Keratinocyte (primary cell): ENCODE results near the gene SMIM36. TPM values are rescaled to one million over a fixed set of nuclear protein-coding genes. Genes with fewer than 3 reads are reported as not detected.

Source experiments
- DNase-seq: peaks from one replicate; pipeline ENCODE4 v3.0.0-alpha.2; 2011; ENCODE audit warnings: low read depth, missing footprints, low spot score
- FAIRE-seq: peaks from 2 replicates; lab custom pipeline; 2011; peaks lifted over from hg19 to GRCh38; lab: Jason Lieb, UNC
- H2AFZ ChIP-seq: 2 replicates; pipeline ENCODE4 v1.6.0; 2012; ENCODE audit warnings: low read length, control low read depth, inconsistent platforms; ENCODE audit not compliant: control insufficient read depth
- H3K27ac ChIP-seq: 2 replicates; pipeline ENCODE4 v1.5.1; 2011; ENCODE audit warnings: low read length; ENCODE audit not compliant: control insufficient read depth, insufficient read depth
- H3K27me3 ChIP-seq: 3 replicates; pipeline ENCODE4 v1.6.0; 2011; ENCODE audit warnings: low read length; ENCODE audit not compliant: control insufficient read depth, insufficient read depth; ENCODE audit errors: extremely low read depth
- H3K36me3 ChIP-seq, 2 experiments: 2 replicates in 1 of 2; 3 replicates in 1 of 2; pipeline ENCODE4 v1.5.1; 2011; ENCODE audit warnings: low read length in 2 of 2, mild to moderate bottlenecking in 1 of 2; ENCODE audit not compliant: control insufficient read depth in 2 of 2, insufficient read depth in 2 of 2; ENCODE audit errors: extremely low read depth in 1 of 2
- H3K4me1 ChIP-seq: 3 replicates; pipeline ENCODE4 v1.5.1; 2011; ENCODE audit warnings: low read length; ENCODE audit not compliant: control insufficient read depth, insufficient read depth; ENCODE audit errors: extremely low read depth
- H3K4me2 ChIP-seq: 3 replicates; pipeline ENCODE4 v1.6.0; 2011; ENCODE audit warnings: low read depth, low read length; ENCODE audit not compliant: control insufficient read depth, insufficient read depth; ENCODE audit errors: extremely low read depth
- H3K4me3 ChIP-seq, 3 experiments: fragments of 200-600 bp in 1 of 3; sonication (generic) in 1 of 3; 2 replicates in 2 of 3; 3 replicates in 1 of 3; pipeline ENCODE4 v1.5.1; 2011 to 2016; ENCODE audit warnings: low read length in 3 of 3, mild to moderate bottlenecking in 3 of 3, control low read depth in 2 of 3, inconsistent platforms in 1 of 3, low read depth in 1 of 3, mixed read lengths in 1 of 3, mixed run types in 1 of 3, moderate library complexity in 1 of 3; ENCODE audit not compliant: control insufficient read depth in 2 of 3, insufficient read depth in 2 of 3; ENCODE audit errors: extremely low read depth in 1 of 3
- H3K79me2 ChIP-seq: 2 replicates; pipeline ENCODE4 v1.6.0; 2012; ENCODE audit warnings: low read length; ENCODE audit not compliant: control insufficient read depth, insufficient read depth
- H3K9ac ChIP-seq: 3 replicates; pipeline ENCODE4 v1.6.0; 2011; ENCODE audit warnings: low read length; ENCODE audit not compliant: control insufficient read depth, insufficient read depth; ENCODE audit errors: extremely low read depth
- H3K9me1 ChIP-seq: 3 replicates; pipeline ENCODE4 v1.6.0; 2011; ENCODE audit warnings: low read length; ENCODE audit not compliant: control insufficient read depth, insufficient read depth; ENCODE audit errors: extremely low read depth
- H3K9me3 ChIP-seq: 2 replicates; pipeline ENCODE4 v1.5.1; 2012; ENCODE audit warnings: low read depth, low read length; ENCODE audit not compliant: control insufficient read depth
- H4K20me1 ChIP-seq: 3 replicates; pipeline ENCODE4 v1.6.0; 2011; ENCODE audit warnings: low read length; ENCODE audit not compliant: control insufficient read depth, insufficient read depth; ENCODE audit errors: extremely low read depth
- EZH2 ChIP-seq: IDR thresholded peaks from one replicate; pipeline ENCODE4 v1.6.1; 2012; ENCODE audit warnings: inconsistent platforms, mild to moderate bottlenecking, low read length, moderate library complexity
- dilution Hi-C: fragments of 300-500 bp; cut with MboI; formaldehyde crosslinking; loops from one replicate; pipeline ENCODE4 v1.7.0; 2020; ENCODE audit warnings: low sequenced_read_pairs; ENCODE audit not compliant: extremely low pct_ligation_motif_present
- polyA plus RNA-seq, 5 experiments: library from polyadenylated mRNA; depleted of rRNA in 3 of 5; stranded (reverse) in 3 of 5; stranded (forward) in 1 of 5; unstranded in 1 of 5; fragments of >200 nt; gene quantifications; 1 replicate in 1 of 5; 2 replicates in 3 of 5; 3 replicates in 1 of 5; pipeline versions ENCODE4 v1.2.1 to v1.2.3, GENCODE V29; 2011 to 2012; ENCODE audit warnings: missing spikeins in 2 of 5, low read depth in 1 of 5, low replicate concordance in 1 of 5
- TF ChIP-seq, protein P1 (sequence below), 3 experiments: IDR thresholded peaks in 1 of 3; conservative IDR thresholded peaks in 1 of 3; optimal IDR thresholded peaks in 1 of 3; 2 replicates in 2 of 3; 3 replicates in 1 of 3; pipeline versions ENCODE3 to v1.5.1; 2011; ENCODE audit warnings: low read length in 3 of 3, mild to moderate bottlenecking in 3 of 3, moderate library complexity in 2 of 3, control low read depth in 1 of 3, inconsistent platforms in 1 of 3; ENCODE audit not compliant: insufficient read depth in 2 of 3; ENCODE audit errors: extremely low read depth in 1 of 3

Gene SMIM36
- polyA plus RNA-seq, 1 donor (not counting 4 experiments of a cell fraction or from before 2014, with no cell fraction given) = not detected

GRCh38 chr17:55521186-55521585 is 9.9 kb upstream of the SMIM36 start:
- Histone ChIP-seq H3K9me1 (no peaks in the 10 kb centered on the region), H3K9me3 (no peaks in the 10 kb centered on the region), H3K4me3 (no peak overlapping the region), H3K27me3 (no peaks in the 10 kb centered on the region), H3K27ac (no peak overlapping the region), H3K9ac (no peak overlapping the region), H3K4me1 (no peaks in the 10 kb centered on the region), H3K4me2 (no peak overlapping the region), H2AFZ (no peak overlapping the region), H3K36me3 (no peaks in the 10 kb centered on the region), H3K79me2 (no peaks in the 10 kb centered on the region), H4K20me1 (no peaks in the 10 kb centered on the region)
- DNase-seq (no peak), FAIRE-seq (no peak)
- TF ChIP-seq, protein P1, sequence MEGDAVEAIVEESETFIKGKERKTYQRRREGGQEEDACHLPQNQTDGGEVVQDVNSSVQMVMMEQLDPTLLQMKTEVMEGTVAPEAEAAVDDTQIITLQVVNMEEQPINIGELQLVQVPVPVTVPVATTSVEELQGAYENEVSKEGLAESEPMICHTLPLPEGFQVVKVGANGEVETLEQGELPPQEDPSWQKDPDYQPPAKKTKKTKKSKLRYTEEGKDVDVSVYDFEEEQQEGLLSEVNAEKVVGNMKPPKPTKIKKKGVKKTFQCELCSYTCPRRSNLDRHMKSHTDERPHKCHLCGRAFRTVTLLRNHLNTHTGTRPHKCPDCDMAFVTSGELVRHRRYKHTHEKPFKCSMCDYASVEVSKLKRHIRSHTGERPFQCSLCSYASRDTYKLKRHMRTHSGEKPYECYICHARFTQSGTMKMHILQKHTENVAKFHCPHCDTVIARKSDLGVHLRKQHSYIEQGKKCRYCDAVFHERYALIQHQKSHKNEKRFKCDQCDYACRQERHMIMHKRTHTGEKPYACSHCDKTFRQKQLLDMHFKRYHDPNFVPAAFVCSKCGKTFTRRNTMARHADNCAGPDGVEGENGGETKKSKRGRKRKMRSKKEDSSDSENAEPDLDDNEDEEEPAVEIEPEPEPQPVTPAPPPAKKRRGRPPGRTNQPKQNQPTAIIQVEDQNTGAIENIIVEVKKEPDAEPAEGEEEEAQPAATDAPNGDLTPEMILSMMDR (optimal IDR thresholded peaks at IDR 0.05 in 1 of 3, IDR thresholded peaks at IDR 0.05 in 1 of 3, conservative IDR thresholded peaks at IDR 0.05 in 1 of 3; ENCODE audit: extremely low read depth in 1 of 3, insufficient read depth in 2 of 3, low read length in 3 of 3) = no peak
- no peak for TF ChIP-seq EZH2
- dilution Hi-C loops = no loop called here

- H3K9me3 ChIP-seq = no peaks in the 10 kb centered on the region
- no peak overlapping the region for H3K9ac ChIP-seq
- FAIRE-seq (no peak), DNase-seq (no peak)
- H3K27ac ChIP-seq = no peak overlapping the region
- no peak for TF ChIP-seq EZH2
- TF ChIP-seq, protein P1 (optimal IDR thresholded peaks at IDR 0.05 in 1 of 3, IDR thresholded peaks at IDR 0.05 in 1 of 3, conservative IDR thresholded peaks at IDR 0.05 in 1 of 3; ENCODE audit: extremely low read depth in 1 of 3, insufficient read depth in 2 of 3, low read length in 3 of 3) = no peak
- H3K4me1 ChIP-seq = no peaks in the 10 kb centered on the region
- H4K20me1 ChIP-seq = no peaks in the 10 kb centered on the region
- H2AFZ ChIP-seq = no peak overlapping the region
- peaks cover 2% of the 10 kb centered on the region for H3K27me3 ChIP-seq
- no peak overlapping the region for H3K4me2 ChIP-seq
- dilution Hi-C loops = no loop called here
- no peaks in the 10 kb centered on the region for H3K36me3 ChIP-seq
- H3K9me1 ChIP-seq = no peaks in the 10 kb centered on the region
- H3K79me2 ChIP-seq = no peaks in the 10 kb centered on the region
- no peak overlapping the region for H3K4me3 ChIP-seq
Observed at GRCh38 chr17:55520402-55520801, 9.2 kb upstream of the SMIM36 start.
